ENCODE results near the gene KIZ.

Gene KIZ

DNA sequence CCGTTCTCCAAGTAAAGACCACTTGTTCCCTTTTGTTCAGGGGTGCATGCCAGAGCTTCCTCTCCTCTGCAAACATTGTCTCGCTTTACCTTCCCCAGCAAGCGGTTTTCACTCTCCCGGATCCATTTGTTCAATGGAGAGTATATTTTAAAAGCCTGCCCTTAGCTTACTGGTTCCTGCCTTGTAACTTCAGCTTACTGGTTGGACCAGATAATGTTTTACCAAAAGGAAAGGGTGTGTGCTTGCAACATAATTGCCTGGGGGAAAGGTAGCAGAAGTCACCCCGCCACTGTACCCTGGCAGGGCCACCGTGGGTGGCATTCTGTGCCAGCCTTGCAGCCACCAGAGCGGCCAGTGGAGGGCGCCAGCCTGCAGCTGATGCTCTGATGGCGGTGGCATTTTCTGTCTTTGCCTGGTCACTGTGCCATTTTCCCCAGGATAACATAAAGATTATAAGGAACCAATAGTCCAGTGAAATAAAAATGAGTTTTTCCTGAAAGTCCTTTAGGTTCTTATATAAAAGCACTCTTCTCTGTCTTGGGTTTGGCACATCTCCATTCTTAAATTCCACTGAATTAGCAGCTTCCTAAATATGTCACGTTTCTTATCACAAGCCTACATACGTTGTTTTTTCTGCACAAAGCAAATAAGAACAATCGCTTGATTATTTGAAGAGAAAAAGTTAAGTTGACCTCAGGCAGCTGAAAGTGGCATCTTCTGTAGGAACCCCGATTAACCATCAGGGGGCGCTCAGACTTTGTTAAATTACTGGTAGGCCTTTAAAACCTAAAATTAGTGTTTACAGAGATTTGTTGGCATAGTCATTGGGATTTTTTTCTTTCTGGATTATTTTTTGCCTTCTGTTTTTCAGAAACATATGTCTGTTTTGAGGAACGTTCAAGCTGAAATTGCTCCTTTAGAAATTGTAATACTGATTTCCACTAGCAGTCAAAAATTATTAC is 109.9 kb downstream of the KIZ start:
- no peaks in the 10 kb centered on the region for H3K9me3 ChIP-seq (ENCODE audit: severe bottlenecking)
- no peaks in the 10 kb centered on the region for H3K27me3 ChIP-seq (ENCODE audit: insufficient read depth, poor library complexity, severe bottlenecking)
- H3K4me1 ChIP-seq (ENCODE audit: insufficient read depth, poor library complexity, severe bottlenecking): no peaks in the 10 kb centered on the region
- DNase-seq (ENCODE audit: low spot score) (no peak), ATAC-seq (ENCODE audit: low read depth) (peak; percentile 63; the same call in 2 of the 3 replicates)
- no peak overlapping the region for H3K4me3 ChIP-seq (ENCODE audit: severe bottlenecking)
- no peaks in the 10 kb centered on the region for H3K36me3 ChIP-seq (ENCODE audit: low read depth)
- H3K27ac ChIP-seq (ENCODE audit: poor library complexity, severe bottlenecking): no peak overlapping the region
- TF ChIP-seq CTCF (IDR thresholded peaks at IDR 0.05; ENCODE audit: poor library complexity, severe bottlenecking): peak; percentile 97

DNA sequence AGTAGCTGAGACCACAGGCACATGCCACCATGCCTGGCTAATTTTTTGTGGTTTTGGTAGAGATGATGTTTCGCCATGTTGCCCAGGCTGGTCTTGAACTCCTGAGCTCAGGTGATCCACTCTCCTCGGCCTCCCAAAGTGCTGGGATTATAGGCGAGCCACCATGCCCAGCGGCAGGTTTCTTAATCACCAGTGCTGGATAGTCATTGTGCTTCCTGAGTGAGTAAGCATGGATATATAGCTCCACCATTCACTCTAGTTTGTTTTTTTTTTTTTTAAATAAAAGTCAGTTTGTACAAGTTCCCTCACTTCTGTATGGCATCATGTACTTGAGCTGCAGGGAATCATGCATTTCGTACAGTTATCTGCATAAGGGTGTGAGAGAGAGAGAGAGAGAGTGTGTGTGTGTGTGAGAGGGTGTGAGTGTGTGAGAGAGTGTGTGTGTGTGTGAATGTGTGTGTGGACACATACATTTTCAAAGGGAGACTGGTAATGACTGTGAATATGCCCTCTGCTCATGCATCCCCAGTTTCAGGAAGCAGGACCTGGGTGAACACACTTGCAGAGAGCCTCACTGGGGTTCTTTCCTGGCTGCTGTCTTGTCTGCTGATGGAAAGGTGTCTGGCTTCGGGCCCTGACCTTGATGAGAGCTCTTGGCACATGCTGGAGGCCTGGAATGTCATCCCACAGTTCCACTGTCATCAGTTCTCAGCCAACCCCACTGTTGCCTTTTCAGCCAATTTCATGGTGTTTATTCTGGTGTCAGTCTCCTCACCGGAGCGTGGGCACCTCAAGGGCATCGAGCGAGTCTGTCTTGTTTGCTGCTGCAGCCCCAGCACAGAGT is 112.3 kb downstream of the KIZ start:
- Histone ChIP-seq H3K36me3 (ENCODE audit: low read depth) (no peaks in the 10 kb centered on the region), H3K4me3 (ENCODE audit: severe bottlenecking) (no peak overlapping the region), H3K9me3 (ENCODE audit: severe bottlenecking) (no peaks in the 10 kb centered on the region), H3K4me1 (ENCODE audit: insufficient read depth, poor library complexity, severe bottlenecking) (no peaks in the 10 kb centered on the region), H3K27me3 (ENCODE audit: insufficient read depth, poor library complexity, severe bottlenecking) (no peaks in the 10 kb centered on the region), H3K27ac (ENCODE audit: poor library complexity, severe bottlenecking) (no peak overlapping the region)
- DNase-seq (ENCODE audit: low spot score) (no peak), ATAC-seq (ENCODE audit: low read depth) (peak; percentile 73)
- TF ChIP-seq CTCF (IDR thresholded peaks at IDR 0.05; ENCODE audit: poor library complexity, severe bottlenecking): no peak

GRCh38 chr20:21238818-21239536 is 113.1 kb downstream of the KIZ start:
- TF ChIP-seq CTCF (IDR thresholded peaks at IDR 0.05; ENCODE audit: poor library complexity, severe bottlenecking): no peak
- DNase-seq (ENCODE audit: low spot score) (no peak), ATAC-seq (ENCODE audit: low read depth) (no peak)
- H3K27ac ChIP-seq (ENCODE audit: poor library complexity, severe bottlenecking): no peak overlapping the region
- H3K36me3 ChIP-seq (ENCODE audit: low read depth): no peaks in the 10 kb centered on the region
- H3K4me3 ChIP-seq (ENCODE audit: severe bottlenecking): no peak overlapping the region
- H3K9me3 ChIP-seq (ENCODE audit: severe bottlenecking): no peaks in the 10 kb centered on the region
- no peaks in the 10 kb centered on the region for H3K4me1 ChIP-seq (ENCODE audit: insufficient read depth, poor library complexity, severe bottlenecking)
- H3K27me3 ChIP-seq (ENCODE audit: insufficient read depth, poor library complexity, severe bottlenecking): no peaks in the 10 kb centered on the region

GRCh38 chr20:21240394-21240793 is 114.5 kb downstream of the KIZ start:
- ATAC-seq (ENCODE audit: low read depth) (no peak), DNase-seq (ENCODE audit: low spot score) (no peak)
- no peak for TF ChIP-seq CTCF (IDR thresholded peaks at IDR 0.05; ENCODE audit: poor library complexity, severe bottlenecking)
- H3K36me3 ChIP-seq (ENCODE audit: low read depth): no peaks in the 10 kb centered on the region
- no peak overlapping the region for H3K4me3 ChIP-seq (ENCODE audit: severe bottlenecking)
- H3K4me1 ChIP-seq (ENCODE audit: insufficient read depth, poor library complexity, severe bottlenecking): no peaks in the 10 kb centered on the region
- H3K27ac ChIP-seq (ENCODE audit: poor library complexity, severe bottlenecking): no peak overlapping the region
- H3K27me3 ChIP-seq (ENCODE audit: insufficient read depth, poor library complexity, severe bottlenecking): no peaks in the 10 kb centered on the region
- H3K9me3 ChIP-seq (ENCODE audit: severe bottlenecking): no peaks in the 10 kb centered on the region

All from RWPE2 (cell line).